Tibial nerve (tissue), 4 donors: ENCODE results near the gene CRYBA2.

Source experiments
- CTCF ChIP-seq, 5 experiments: fragments of 200-600 bp in 3 of 5; fragments of 450-650 bp in 2 of 5; sonication (generic) in 3 of 5; IDR thresholded peaks; one replicate each; pipeline ENCODE4 v1.5.1; 2016 to 2019; ENCODE audit warnings: antibody characterized with exemption in 5 of 5, mild to moderate bottlenecking in 3 of 5, moderate library complexity in 2 of 5
- EP300 ChIP-seq, 2 donors: sonication (generic); formaldehyde crosslinking; IDR thresholded peaks; one replicate each; pipeline ENCODE4 v1.6.1; 2017; ENCODE audit warnings: antibody characterized with exemption in 2 of 2, mild to moderate bottlenecking in 1 of 2

- TF ChIP-seq EP300 (IDR thresholded peaks at IDR 0.05): no peak
- no peak for TF ChIP-seq CTCF (IDR thresholded peaks at IDR 0.05)
Observed at GRCh38 chr2:218999881-219000568, 6.8 kb upstream of the CRYBA2 start.
